Keratinocyte (primary cell): ENCODE data around the gene TACC2. TPM values are rescaled to one million over a fixed set of nuclear protein-coding genes. Genes with fewer than 3 reads are reported as not detected.

ENCODE experiments used
- DNase-seq: peaks from one replicate; pipeline ENCODE4 v3.0.0-alpha.2; 2011; ENCODE audit warnings: low read depth, missing footprints, low spot score
- FAIRE-seq: peaks from 2 replicates; lab custom pipeline; 2011; peaks lifted over from hg19 to GRCh38; lab: Jason Lieb, UNC
- H2AFZ ChIP-seq: 2 replicates; pipeline ENCODE4 v1.6.0; 2012; ENCODE audit warnings: low read length, control low read depth, inconsistent platforms; ENCODE audit not compliant: control insufficient read depth
- H3K27ac ChIP-seq: 2 replicates; pipeline ENCODE4 v1.5.1; 2011; ENCODE audit warnings: low read length; ENCODE audit not compliant: control insufficient read depth, insufficient read depth
- H3K27me3 ChIP-seq: 3 replicates; pipeline ENCODE4 v1.6.0; 2011; ENCODE audit warnings: low read length; ENCODE audit not compliant: control insufficient read depth, insufficient read depth; ENCODE audit errors: extremely low read depth
- H3K36me3 ChIP-seq, 2 experiments: 2 replicates in 1 of 2; 3 replicates in 1 of 2; pipeline ENCODE4 v1.5.1; 2011; ENCODE audit warnings: low read length in 2 of 2, mild to moderate bottlenecking in 1 of 2; ENCODE audit not compliant: control insufficient read depth in 2 of 2, insufficient read depth in 2 of 2; ENCODE audit errors: extremely low read depth in 1 of 2
- H3K4me1 ChIP-seq: 3 replicates; pipeline ENCODE4 v1.5.1; 2011; ENCODE audit warnings: low read length; ENCODE audit not compliant: control insufficient read depth, insufficient read depth; ENCODE audit errors: extremely low read depth
- H3K4me2 ChIP-seq: 3 replicates; pipeline ENCODE4 v1.6.0; 2011; ENCODE audit warnings: low read depth, low read length; ENCODE audit not compliant: control insufficient read depth, insufficient read depth; ENCODE audit errors: extremely low read depth
- H3K4me3 ChIP-seq, 3 experiments: fragments of 200-600 bp in 1 of 3; sonication (generic) in 1 of 3; 2 replicates in 2 of 3; 3 replicates in 1 of 3; pipeline ENCODE4 v1.5.1; 2011 to 2016; ENCODE audit warnings: low read length in 3 of 3, mild to moderate bottlenecking in 3 of 3, control low read depth in 2 of 3, inconsistent platforms in 1 of 3, low read depth in 1 of 3, mixed read lengths in 1 of 3, mixed run types in 1 of 3, moderate library complexity in 1 of 3; ENCODE audit not compliant: control insufficient read depth in 2 of 3, insufficient read depth in 2 of 3; ENCODE audit errors: extremely low read depth in 1 of 3
- H3K79me2 ChIP-seq: 2 replicates; pipeline ENCODE4 v1.6.0; 2012; ENCODE audit warnings: low read length; ENCODE audit not compliant: control insufficient read depth, insufficient read depth
- H3K9ac ChIP-seq: 3 replicates; pipeline ENCODE4 v1.6.0; 2011; ENCODE audit warnings: low read length; ENCODE audit not compliant: control insufficient read depth, insufficient read depth; ENCODE audit errors: extremely low read depth
- H3K9me1 ChIP-seq: 3 replicates; pipeline ENCODE4 v1.6.0; 2011; ENCODE audit warnings: low read length; ENCODE audit not compliant: control insufficient read depth, insufficient read depth; ENCODE audit errors: extremely low read depth
- H3K9me3 ChIP-seq: 2 replicates; pipeline ENCODE4 v1.5.1; 2012; ENCODE audit warnings: low read depth, low read length; ENCODE audit not compliant: control insufficient read depth
- H4K20me1 ChIP-seq: 3 replicates; pipeline ENCODE4 v1.6.0; 2011; ENCODE audit warnings: low read length; ENCODE audit not compliant: control insufficient read depth, insufficient read depth; ENCODE audit errors: extremely low read depth
- CTCF ChIP-seq, 3 experiments: IDR thresholded peaks in 1 of 3; conservative IDR thresholded peaks in 1 of 3; optimal IDR thresholded peaks in 1 of 3; 2 replicates in 2 of 3; 3 replicates in 1 of 3; pipeline versions ENCODE3 to v1.5.1; 2011; ENCODE audit warnings: low read length in 3 of 3, mild to moderate bottlenecking in 3 of 3, moderate library complexity in 2 of 3, control low read depth in 1 of 3, inconsistent platforms in 1 of 3; ENCODE audit not compliant: insufficient read depth in 2 of 3; ENCODE audit errors: extremely low read depth in 1 of 3
- EZH2 ChIP-seq: IDR thresholded peaks from one replicate; pipeline ENCODE4 v1.6.1; 2012; ENCODE audit warnings: inconsistent platforms, mild to moderate bottlenecking, low read length, moderate library complexity
- dilution Hi-C: fragments of 300-500 bp; cut with MboI; formaldehyde crosslinking; loops from one replicate; pipeline ENCODE4 v1.7.0; 2020; ENCODE audit warnings: low sequenced_read_pairs; ENCODE audit not compliant: extremely low pct_ligation_motif_present
- polyA plus RNA-seq, 5 experiments: library from polyadenylated mRNA; depleted of rRNA in 3 of 5; stranded (reverse) in 3 of 5; stranded (forward) in 1 of 5; unstranded in 1 of 5; fragments of >200 nt; gene quantifications; 1 replicate in 1 of 5; 2 replicates in 3 of 5; 3 replicates in 1 of 5; pipeline versions ENCODE4 v1.2.1 to v1.2.3, GENCODE V29; 2011 to 2012; ENCODE audit warnings: missing spikeins in 2 of 5, low read depth in 1 of 5, low replicate concordance in 1 of 5

TACC2 gene
- polyA plus RNA-seq, 1 donor (not counting 4 experiments of a cell fraction or from before 2014, with no cell fraction given): 12.8 TPM

- H3K4me3 ChIP-seq: no peak overlapping the region
- FAIRE-seq: no peak
- no peaks in the 10 kb centered on the region for H3K27me3 ChIP-seq
- dilution Hi-C loops: no loop called here
- H3K9ac ChIP-seq: no peak overlapping the region
- no peak for DNase-seq
- no peaks in the 10 kb centered on the region for H4K20me1 ChIP-seq
- no peak overlapping the region for H3K27ac ChIP-seq
- no peaks in the 10 kb centered on the region for H3K4me1 ChIP-seq
- no peaks in the 10 kb centered on the region for H3K9me1 ChIP-seq
- H2AFZ ChIP-seq: no peak overlapping the region
- no peaks in the 10 kb centered on the region for H3K79me2 ChIP-seq
- no peak overlapping the region for H3K4me2 ChIP-seq
- H3K36me3 ChIP-seq: peaks cover 0 to 10% of the 10 kb centered on the region in 2 experiments
- no peaks in the 10 kb centered on the region for H3K9me3 ChIP-seq
- TF ChIP-seq CTCF (optimal IDR thresholded peaks at IDR 0.05 in 1 of 3, IDR thresholded peaks at IDR 0.05 in 1 of 3, conservative IDR thresholded peaks at IDR 0.05 in 1 of 3; ENCODE audit: extremely low read depth in 1 of 3, insufficient read depth in 2 of 3, low read length in 3 of 3) (no peak), EZH2 (no peak)
These were observed 248.5 kb downstream of the TACC2 start for GRCh38 chr10:122237331-122237990.

- Histone ChIP-seq H3K79me2 (no peaks in the 10 kb centered on the region), H3K27me3 (no peaks in the 10 kb centered on the region), H3K4me3 (no peak overlapping the region), H2AFZ (no peak overlapping the region), H3K9ac (no peak overlapping the region), H3K9me1 (no peaks in the 10 kb centered on the region), H3K4me2 (no peak overlapping the region), H3K36me3 (peaks cover 0 to 10% of the 10 kb centered on the region in 2 experiments), H4K20me1 (no peaks in the 10 kb centered on the region), H3K27ac (no peak overlapping the region), H3K9me3 (no peaks in the 10 kb centered on the region), H3K4me1 (no peaks in the 10 kb centered on the region)
- DNase-seq (no peak), FAIRE-seq (peak; percentile 29)
- dilution Hi-C loops: no loop called here
- no peak for TF ChIP-seq EZH2
- no peak for TF ChIP-seq CTCF (optimal IDR thresholded peaks at IDR 0.05 in 1 of 3, IDR thresholded peaks at IDR 0.05 in 1 of 3, conservative IDR thresholded peaks at IDR 0.05 in 1 of 3; ENCODE audit: extremely low read depth in 1 of 3, insufficient read depth in 2 of 3, low read length in 3 of 3)
These were observed 250.8 kb downstream of the TACC2 start for GRCh38 chr10:122239578-122240257.
